SK-N-SH treated with all-trans-retinoic acid at 6 μM for 48 hours (cell line): ENCODE measurements around the gene SNRK.

ENCODE experiments used
- ATAC-seq: fragments of 200-7000 bp; cut with Tn5 transposase; 3 replicates; pipeline ENCODE4 v1.9.1; 2020; ENCODE audit warnings: mild to moderate bottlenecking, moderate library complexity
- ARNTL ChIP-seq: fragments of 450-650 bp; formaldehyde crosslinking; IDR thresholded peaks from 2 replicates; pipeline ENCODE4 v1.5.0; 2020; ENCODE audit warnings: low read depth, mild to moderate bottlenecking, moderate library complexity, borderline replicate concordance
- BACH2 ChIP-seq: fragments of 250-450 bp; sonication (Bioruptor Pico); IDR thresholded peaks from 2 replicates; pipeline ENCODE4 v1.9.0; 2021; ENCODE audit warnings: mild to moderate bottlenecking, borderline replicate concordance
- CSDC2 ChIP-seq: fragments of 250-450 bp; sonication (Bioruptor Pico); IDR thresholded peaks from 2 replicates; pipeline ENCODE4 v1.5.0; 2020; ENCODE audit warnings: mild to moderate bottlenecking, moderate library complexity
- ESRRG ChIP-seq: fragments of 250-450 bp; sonication (Bioruptor Pico); IDR thresholded peaks from 2 replicates; pipeline ENCODE4 v1.6.1; 2021; ENCODE audit warnings: mild to moderate bottlenecking
- GLIS3 ChIP-seq: fragments of 250-450 bp; sonication (Bioruptor Pico); IDR thresholded peaks from 2 replicates; pipeline ENCODE4 v1.5.0; 2020; ENCODE audit warnings: mild to moderate bottlenecking, moderate library complexity
- ISL1 ChIP-seq: fragments of 250-450 bp; sonication (Bioruptor Pico); IDR thresholded peaks from 2 replicates; pipeline ENCODE4 v2.1.2; 2022; ENCODE audit warnings: mild to moderate bottlenecking, moderate library complexity
- PPARA ChIP-seq: fragments of 250-450 bp; sonication (Bioruptor Pico); IDR thresholded peaks from 2 replicates; pipeline ENCODE4 v1.5.0; 2020; ENCODE audit warnings: mild to moderate bottlenecking, borderline replicate concordance
- RARB ChIP-seq: fragments of 250-450 bp; sonication (Bioruptor Pico); IDR thresholded peaks from 2 replicates; pipeline ENCODE4 v1.8.0; 2021; ENCODE audit warnings: mild to moderate bottlenecking, moderate library complexity
- SNAI2 ChIP-seq: fragments of 250-450 bp; sonication (Bioruptor Pico); IDR thresholded peaks from 2 replicates; pipeline ENCODE4 v1.5.0; 2020; ENCODE audit warnings: mild to moderate bottlenecking, moderate library complexity
- TOX ChIP-seq: fragments of 250-450 bp; sonication (Bioruptor Pico); IDR thresholded peaks from 2 replicates; pipeline ENCODE4 v1.8.0; 2021; ENCODE audit warnings: mild to moderate bottlenecking, moderate library complexity, borderline replicate concordance
- ZC3H10 ChIP-seq: fragments of 250-450 bp; sonication (Bioruptor Pico); IDR thresholded peaks from 2 replicates; pipeline ENCODE4 v1.5.1; 2021; ENCODE audit warnings: mild to moderate bottlenecking, moderate library complexity
- ZFP3 ChIP-seq: fragments of 250-450 bp; sonication (Bioruptor Pico); IDR thresholded peaks from 2 replicates; pipeline ENCODE4 v1.5.0; 2020; ENCODE audit warnings: mild to moderate bottlenecking, moderate library complexity
- ZFP30 ChIP-seq: fragments of 450-650 bp; formaldehyde crosslinking; IDR thresholded peaks from 2 replicates; pipeline ENCODE4 v1.5.0; 2022; ENCODE audit warnings: mild to moderate bottlenecking, moderate library complexity
- ZNF565 ChIP-seq: fragments of 450-650 bp; formaldehyde crosslinking; conservative IDR thresholded peaks from 2 replicates; pipeline ENCODE4 v1.5.0; 2020; ENCODE audit warnings: low read depth, mild to moderate bottlenecking, moderate library complexity
- ZNF70 ChIP-seq: fragments of 450-650 bp; formaldehyde crosslinking; IDR thresholded peaks from 2 replicates; pipeline ENCODE4 v1.5.0; 2020; ENCODE audit warnings: mild to moderate bottlenecking, moderate library complexity
- TF ChIP-seq, protein P1 (sequence below): fragments of 250-450 bp; sonication (Bioruptor Pico); IDR thresholded peaks from 2 replicates; pipeline ENCODE4 v1.5.1; 2021; ENCODE audit warnings: mild to moderate bottlenecking, moderate library complexity
- TF ChIP-seq, protein P2 (sequence below): fragments of 250-450 bp; sonication (Bioruptor Pico); IDR thresholded peaks from 2 replicates; pipeline ENCODE4 v1.5.1; 2020; ENCODE audit warnings: low read depth, mild to moderate bottlenecking, moderate library complexity
- TF ChIP-seq, protein P3 (sequence below): fragments of 250-450 bp; sonication (Bioruptor Pico); IDR thresholded peaks from 2 replicates; pipeline ENCODE4 v1.8.0; 2020; ENCODE audit warnings: mild to moderate bottlenecking, moderate library complexity, borderline replicate concordance
- TF ChIP-seq, protein P4 (sequence below): fragments of 250-450 bp; sonication (Bioruptor Pico); IDR thresholded peaks from 2 replicates; pipeline ENCODE4 v1.5.0; 2020; ENCODE audit warnings: mild to moderate bottlenecking, moderate library complexity
- TF ChIP-seq, protein P5 (sequence below): fragments of 250-450 bp; sonication (Bioruptor Pico); IDR thresholded peaks from 2 replicates; pipeline ENCODE4 v1.8.0; 2021; ENCODE audit warnings: low read depth, mild to moderate bottlenecking, moderate library complexity, borderline replicate concordance

The SNRK gene

DNA sequence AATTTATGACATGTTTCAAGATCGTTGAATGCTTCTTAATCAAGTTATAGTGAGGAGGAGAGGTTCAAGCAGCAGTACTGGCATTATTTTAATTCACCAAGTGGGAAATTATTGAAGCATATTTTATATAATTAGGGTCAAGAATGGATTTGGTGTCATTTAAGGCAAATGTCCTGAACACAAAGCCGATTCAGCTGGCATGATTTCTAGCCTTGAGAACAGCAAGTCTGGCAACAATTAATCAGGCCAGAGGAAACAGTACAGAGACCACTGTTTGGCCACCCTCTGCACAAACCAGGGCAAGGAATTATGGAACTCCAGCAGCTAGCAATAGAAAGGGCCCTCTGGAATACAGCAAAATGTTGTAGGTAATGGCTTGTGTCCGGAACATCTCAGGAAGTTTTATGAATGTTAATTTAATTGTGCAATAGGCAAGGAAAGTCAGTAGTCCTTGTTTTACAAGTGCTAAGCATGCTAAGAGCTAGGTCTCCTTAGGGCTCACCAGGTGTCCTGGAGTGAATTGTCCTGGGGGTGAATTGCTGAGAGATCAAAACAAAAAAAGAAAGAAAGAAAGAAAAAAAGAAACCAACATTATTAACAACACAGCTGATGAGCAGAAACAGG is 38.7 kb upstream of the SNRK start (continued):
- TF ChIP-seq, protein P1, sequence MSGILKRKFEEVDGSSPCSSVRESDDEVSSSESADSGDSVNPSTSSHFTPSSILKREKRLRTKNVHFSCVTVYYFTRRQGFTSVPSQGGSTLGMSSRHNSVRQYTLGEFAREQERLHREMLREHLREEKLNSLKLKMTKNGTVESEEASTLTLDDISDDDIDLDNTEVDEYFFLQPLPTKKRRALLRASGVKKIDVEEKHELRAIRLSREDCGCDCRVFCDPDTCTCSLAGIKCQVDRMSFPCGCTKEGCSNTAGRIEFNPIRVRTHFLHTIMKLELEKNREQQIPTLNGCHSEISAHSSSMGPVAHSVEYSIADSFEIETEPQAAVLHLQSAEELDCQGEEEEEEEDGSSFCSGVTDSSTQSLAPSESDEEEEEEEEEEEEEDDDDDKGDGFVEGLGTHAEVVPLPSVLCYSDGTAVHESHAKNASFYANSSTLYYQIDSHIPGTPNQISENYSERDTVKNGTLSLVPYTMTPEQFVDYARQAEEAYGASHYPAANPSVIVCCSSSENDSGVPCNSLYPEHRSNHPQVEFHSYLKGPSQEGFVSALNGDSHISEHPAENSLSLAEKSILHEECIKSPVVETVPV, result no peak
- TF ChIP-seq CSDC2 (CRISPR knock-in tag) (no peak), ZFP3 (no peak)
- TF ChIP-seq, all 23 proteins: peak for 0

DNA sequence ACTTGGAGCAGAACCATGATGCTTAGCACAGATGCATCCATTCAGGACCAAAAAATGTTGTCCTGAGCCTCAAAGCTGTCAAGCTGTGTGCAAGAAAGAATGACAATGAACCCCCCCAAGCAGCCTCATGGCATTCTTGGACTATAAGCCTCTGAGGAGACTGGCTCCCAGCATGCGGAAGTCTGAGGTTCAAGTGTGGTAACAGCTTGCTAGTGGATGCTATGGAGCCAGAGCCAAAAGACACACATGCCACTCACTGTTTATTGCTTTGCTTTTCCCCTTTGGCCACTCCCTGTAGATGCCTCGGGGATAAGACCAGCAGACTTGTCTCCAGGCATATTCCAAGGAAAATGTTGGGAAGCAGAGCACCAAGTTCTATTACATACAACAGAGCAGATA is 38.2 kb upstream of the SNRK start:
- TF ChIP-seq ARNTL (no peak), ZNF70 (CRISPR knock-in tag) (no peak), RARB (CRISPR knock-in tag) (no peak)
- TF ChIP-seq, protein P2, sequence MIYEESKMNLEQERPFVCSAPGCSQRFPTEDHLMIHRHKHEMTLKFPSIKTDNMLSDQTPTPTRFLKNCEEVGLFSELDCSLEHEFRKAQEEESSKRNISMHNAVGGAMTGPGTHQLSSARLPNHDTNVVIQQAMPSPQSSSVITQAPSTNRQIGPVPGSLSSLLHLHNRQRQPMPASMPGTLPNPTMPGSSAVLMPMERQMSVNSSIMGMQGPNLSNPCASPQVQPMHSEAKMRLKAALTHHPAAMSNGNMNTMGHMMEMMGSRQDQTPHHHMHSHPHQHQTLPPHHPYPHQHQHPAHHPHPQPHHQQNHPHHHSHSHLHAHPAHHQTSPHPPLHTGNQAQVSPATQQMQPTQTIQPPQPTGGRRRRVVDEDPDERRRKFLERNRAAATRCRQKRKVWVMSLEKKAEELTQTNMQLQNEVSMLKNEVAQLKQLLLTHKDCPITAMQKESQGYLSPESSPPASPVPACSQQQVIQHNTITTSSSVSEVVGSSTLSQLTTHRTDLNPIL (CRISPR knock-in tag), result no peak
- TF ChIP-seq, protein P3, sequence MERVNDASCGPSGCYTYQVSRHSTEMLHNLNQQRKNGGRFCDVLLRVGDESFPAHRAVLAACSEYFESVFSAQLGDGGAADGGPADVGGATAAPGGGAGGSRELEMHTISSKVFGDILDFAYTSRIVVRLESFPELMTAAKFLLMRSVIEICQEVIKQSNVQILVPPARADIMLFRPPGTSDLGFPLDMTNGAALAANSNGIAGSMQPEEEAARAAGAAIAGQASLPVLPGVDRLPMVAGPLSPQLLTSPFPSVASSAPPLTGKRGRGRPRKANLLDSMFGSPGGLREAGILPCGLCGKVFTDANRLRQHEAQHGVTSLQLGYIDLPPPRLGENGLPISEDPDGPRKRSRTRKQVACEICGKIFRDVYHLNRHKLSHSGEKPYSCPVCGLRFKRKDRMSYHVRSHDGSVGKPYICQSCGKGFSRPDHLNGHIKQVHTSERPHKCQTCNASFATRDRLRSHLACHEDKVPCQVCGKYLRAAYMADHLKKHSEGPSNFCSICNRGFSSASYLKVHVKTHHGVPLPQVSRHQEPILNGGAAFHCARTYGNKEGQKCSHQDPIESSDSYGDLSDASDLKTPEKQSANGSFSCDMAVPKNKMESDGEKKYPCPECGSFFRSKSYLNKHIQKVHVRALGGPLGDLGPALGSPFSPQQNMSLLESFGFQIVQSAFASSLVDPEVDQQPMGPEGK, result no peak
- no peak for ATAC-seq

DNA sequence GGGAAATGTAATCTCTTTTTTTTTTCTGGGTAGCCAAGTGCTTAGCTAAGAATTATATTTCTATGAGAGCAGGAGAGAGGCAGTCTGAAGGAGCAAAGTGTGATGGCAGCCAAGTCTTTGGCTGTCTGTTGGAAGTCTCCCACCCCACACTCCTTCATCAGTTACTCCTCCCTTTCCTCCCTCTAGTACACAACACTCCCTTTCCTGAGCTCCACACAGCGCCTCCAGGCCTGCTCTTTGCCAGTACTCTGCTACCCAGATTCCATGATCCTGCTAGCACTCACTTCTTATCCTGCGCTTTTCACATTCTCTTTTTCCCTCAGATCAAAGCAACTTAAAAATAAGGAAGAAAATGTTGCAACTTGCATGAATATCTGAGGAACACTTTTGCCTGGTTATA is 37.4 kb upstream of the SNRK start:
- no peak for ATAC-seq
- TF ChIP-seq CSDC2 (CRISPR knock-in tag) (no peak), ISL1 (CRISPR knock-in tag) (no peak), ZFP30 (CRISPR knock-in tag) (no peak), GLIS3 (CRISPR knock-in tag) (no peak), ARNTL (no peak), ZNF565 (CRISPR knock-in tag) (no peak), SNAI2 (no peak), ESRRG (CRISPR knock-in tag) (no peak), ZFP3 (no peak), PPARA (CRISPR knock-in tag) (no peak), RARB (CRISPR knock-in tag) (no peak), TOX (CRISPR knock-in tag) (no peak), BACH2 (CRISPR knock-in tag) (no peak), ZC3H10 (CRISPR knock-in tag) (no peak)
- TF ChIP-seq, protein P4, sequence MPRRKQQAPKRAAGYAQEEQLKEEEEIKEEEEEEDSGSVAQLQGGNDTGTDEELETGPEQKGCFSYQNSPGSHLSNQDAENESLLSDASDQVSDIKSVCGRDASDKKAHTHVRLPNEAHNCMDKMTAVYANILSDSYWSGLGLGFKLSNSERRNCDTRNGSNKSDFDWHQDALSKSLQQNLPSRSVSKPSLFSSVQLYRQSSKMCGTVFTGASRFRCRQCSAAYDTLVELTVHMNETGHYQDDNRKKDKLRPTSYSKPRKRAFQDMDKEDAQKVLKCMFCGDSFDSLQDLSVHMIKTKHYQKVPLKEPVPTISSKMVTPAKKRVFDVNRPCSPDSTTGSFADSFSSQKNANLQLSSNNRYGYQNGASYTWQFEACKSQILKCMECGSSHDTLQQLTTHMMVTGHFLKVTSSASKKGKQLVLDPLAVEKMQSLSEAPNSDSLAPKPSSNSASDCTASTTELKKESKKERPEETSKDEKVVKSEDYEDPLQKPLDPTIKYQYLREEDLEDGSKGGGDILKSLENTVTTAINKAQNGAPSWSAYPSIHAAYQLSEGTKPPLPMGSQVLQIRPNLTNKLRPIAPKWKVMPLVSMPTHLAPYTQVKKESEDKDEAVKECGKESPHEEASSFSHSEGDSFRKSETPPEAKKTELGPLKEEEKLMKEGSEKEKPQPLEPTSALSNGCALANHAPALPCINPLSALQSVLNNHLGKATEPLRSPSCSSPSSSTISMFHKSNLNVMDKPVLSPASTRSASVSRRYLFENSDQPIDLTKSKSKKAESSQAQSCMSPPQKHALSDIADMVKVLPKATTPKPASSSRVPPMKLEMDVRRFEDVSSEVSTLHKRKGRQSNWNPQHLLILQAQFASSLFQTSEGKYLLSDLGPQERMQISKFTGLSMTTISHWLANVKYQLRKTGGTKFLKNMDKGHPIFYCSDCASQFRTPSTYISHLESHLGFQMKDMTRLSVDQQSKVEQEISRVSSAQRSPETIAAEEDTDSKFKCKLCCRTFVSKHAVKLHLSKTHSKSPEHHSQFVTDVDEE (CRISPR knock-in tag), result no peak
- TF ChIP-seq, protein P2 (CRISPR knock-in tag), result no peak
- TF ChIP-seq, protein P1, result no peak
- TF ChIP-seq, protein P3, result no peak
- TF ChIP-seq, protein P5, sequence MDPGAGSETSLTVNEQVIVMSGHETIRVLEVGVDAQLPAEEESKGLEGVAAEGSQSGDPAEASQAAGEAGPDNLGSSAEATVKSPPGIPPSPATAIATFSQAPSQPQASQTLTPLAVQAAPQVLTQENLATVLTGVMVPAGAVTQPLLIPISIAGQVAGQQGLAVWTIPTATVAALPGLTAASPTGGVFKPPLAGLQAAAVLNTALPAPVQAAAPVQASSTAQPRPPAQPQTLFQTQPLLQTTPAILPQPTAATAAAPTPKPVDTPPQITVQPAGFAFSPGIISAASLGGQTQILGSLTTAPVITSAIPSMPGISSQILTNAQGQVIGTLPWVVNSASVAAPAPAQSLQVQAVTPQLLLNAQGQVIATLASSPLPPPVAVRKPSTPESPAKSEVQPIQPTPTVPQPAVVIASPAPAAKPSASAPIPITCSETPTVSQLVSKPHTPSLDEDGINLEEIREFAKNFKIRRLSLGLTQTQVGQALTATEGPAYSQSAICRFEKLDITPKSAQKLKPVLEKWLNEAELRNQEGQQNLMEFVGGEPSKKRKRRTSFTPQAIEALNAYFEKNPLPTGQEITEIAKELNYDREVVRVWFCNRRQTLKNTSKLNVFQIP (CRISPR knock-in tag), result no peak
